GM19463 (cell line): Measurements from ENCODE around the gene SH2D7.
A peak's percentile ranks its signal among the peaks of the same experiment; 100 is the strongest.

ENCODE experiments used
- ATAC-seq: cut with Tn5 transposase; IDR thresholded peaks from one replicate; pipeline ENCODE4 v1.9.1; 2021; ENCODE audit warnings: mild to moderate bottlenecking, moderate library complexity; ENCODE audit not compliant: unreplicated experiment

The SH2D7 gene

DNA sequence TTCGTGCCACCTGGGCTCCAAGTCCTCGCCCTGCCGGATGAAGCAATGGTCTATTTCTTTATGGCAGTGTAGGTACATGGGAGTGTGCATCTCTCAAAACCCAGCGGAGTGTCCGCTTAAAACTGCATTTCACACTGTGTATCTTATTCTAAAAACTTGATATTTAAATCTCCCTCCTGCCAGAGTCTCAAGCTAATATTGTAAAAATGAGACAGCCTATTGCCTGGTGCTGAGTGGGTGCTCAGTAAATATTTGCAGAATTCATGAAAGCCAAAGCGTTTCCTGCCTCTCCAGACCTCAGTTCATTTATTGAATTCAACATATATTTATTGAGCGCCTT is 14.5 kb upstream of the SH2D7 start:
- ATAC-seq, result no peak

- no peak for ATAC-seq
Observed at GRCh38 chr15:78079298-78080087, 12.9 kb upstream of the SH2D7 start.

DNA sequence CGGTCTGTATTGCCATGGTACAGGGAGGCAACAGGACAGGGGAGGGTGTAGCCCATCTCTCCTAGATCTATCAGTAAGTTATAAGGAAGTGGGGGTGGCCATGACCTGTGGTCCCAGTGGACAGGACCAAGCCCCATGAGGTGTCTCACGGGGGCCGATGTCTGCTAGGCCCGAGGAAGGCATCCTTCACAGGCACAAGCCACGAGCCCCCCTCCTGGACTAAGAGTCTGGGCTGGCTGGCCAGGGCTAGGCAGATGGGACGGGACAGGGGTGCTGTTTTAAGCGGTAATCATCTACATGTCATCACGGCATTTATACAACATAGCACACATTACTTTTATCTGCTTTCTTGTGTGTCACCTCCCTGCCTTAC is 12.3 kb upstream of the SH2D7 start:
- ATAC-seq, result no peak

DNA sequence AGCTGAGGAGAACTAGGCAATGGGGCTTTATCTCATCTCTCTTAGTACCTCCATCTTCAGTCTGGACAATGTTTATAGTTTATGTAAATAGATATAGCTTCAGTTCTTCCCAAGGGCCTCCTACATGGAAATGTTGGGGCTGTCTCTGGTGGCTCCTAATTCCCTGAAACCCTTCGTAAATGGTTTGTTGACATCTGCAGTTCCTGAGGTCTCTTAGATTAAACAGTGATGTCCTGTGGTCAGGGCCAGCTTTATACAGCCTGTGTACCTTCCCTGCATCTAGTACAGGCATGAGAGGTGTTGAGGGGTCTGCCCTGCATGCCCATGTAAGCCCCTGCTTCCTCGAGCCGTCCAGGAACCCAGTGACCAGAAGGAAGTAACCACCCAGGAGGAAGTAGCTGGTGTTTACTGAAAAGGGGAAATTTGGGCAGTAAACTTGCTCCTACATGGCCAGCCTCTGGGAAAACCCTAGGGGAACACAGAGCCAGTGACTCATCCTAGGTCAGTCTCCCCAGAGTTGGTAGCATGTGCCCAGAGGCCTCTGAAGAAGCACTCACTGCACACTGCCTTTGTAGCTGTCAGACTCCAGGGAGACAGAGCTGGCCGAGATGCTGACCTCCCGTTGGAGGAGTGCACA is 10.1 kb upstream of the SH2D7 start:
- no peak for ATAC-seq

- ATAC-seq, result no peak
Observed at GRCh38 chr15:78082743-78083110, 9.6 kb upstream of the SH2D7 start.

GRCh38 chr15:78083186-78083585 is 9.2 kb upstream of the SH2D7 start:
- ATAC-seq, result no peak

- peak; percentile 55 for ATAC-seq
Observed at GRCh38 chr15:78083687-78084448, 8.5 kb upstream of the SH2D7 start.

DNA sequence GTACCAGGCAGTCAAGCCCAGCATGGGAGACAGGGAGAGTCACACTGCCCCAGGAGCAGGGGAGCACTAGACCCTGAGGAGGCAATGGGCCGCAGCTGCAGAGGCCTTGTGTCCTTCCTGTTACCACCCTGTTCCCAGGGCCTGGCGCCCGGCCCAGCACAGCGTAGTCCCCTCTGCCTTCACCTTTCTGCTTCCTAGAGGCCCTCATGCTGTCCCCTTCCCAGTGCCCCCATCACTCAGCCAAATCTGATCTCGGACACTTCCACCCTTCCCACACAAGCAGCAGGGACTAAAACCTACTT is 8.0 kb upstream of the SH2D7 start:
- no peak for ATAC-seq

GRCh38 chr15:78085928-78086327 is 6.4 kb upstream of the SH2D7 start:
- no peak for ATAC-seq

DNA sequence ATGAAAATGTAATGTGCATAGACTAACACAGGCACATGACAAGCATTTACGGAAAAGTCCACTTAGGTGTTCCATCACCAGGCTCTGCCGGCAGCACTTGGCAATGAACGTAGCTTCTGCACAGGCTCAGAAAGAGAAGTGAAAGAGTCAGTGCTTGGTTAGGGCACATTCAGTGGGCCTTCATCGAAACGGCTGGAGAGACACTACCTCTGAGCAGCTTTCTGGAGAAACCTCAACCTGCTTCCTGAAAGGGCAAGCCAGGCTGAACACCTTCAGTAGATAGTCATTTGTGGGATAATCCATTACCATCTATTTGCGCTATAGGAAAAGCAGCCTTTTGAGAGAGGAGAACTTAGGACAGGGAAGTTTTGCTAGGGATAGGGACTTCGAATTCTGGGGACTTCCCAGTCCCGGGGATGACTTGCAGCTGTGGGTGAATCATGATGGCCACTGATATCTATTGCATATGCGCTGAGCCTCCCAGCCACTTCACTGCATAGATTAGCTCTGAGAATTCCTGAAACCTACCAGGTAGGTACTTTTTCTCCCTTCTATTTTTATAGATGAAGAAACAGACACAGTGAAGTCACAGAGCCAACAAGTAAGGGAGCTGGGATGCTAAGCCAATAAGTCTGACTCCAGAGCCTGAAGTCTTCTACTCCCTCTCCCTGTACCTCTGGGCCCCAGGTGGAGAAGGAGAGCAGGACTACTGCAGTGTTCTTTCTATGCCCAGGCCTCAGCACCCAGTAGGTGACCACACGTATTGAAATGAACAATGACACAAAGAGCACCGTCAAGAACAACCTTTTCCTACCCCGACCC is 4.2 kb upstream of the SH2D7 start:
- ATAC-seq, result peak; percentile 74

- ATAC-seq, result no peak
Observed at GRCh38 chr15:78088773-78089080, 3.6 kb upstream of the SH2D7 start.

- no peak for ATAC-seq
Observed at GRCh38 chr15:78090422-78091063, 1.8 kb upstream of the SH2D7 start.

DNA sequence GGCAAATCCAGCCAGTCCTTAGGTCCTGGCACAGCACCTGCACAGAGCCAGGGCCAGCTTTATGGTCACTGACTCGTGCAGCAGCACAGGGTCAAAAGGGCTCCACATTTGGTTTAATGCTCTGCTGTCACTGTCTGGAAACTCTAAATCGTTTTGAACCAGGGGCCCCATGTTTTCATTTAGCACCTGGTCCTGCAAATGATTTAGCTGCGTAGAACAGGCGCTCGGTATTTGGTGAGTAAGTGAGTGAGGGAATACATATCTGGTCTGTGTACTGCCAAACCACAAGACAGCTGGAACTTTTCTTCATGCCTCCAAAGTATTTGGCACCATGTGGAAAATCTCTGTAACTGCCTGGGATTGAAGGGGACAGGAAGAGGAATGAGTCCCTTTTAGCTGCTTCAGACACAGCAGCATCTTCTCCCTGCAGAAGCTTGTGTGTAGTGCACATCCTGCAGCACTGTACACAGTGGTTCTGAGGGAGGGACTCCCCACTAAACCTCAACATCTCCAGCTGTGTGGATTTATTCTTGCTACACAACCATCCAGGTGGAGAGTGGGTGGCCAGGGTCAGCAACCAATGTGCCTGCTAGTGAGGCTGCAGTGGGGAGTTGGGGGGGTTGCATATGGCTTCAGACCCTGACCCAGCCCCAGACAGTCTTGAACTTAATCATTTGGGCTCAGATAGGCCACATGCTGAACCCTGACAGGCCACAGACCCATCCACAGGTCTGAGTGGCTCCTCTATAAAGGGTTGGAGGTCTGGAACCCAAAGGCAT is 1.1 kb downstream of the SH2D7 start:
- no peak for ATAC-seq

DNA sequence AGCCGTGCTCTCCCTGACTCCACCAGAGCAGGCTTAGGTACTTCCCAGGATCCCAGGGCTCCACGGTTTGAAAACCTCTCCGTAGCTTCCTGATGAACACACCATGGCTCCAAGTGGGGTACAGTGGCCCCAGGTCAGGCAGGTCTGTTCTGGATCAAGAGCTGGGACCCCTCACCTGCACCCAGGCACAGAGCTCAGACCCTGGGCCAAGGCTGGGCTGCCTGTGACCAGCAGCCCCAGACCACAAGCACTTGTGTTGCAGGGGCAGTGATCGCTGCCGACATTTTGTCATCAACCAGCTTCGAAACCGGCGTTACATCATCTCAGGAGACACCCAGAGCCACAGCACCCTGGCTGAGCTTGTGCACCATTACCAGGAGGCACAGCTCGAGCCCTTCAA is 5.3 kb downstream of the SH2D7 start:
- ATAC-seq, result no peak

DNA sequence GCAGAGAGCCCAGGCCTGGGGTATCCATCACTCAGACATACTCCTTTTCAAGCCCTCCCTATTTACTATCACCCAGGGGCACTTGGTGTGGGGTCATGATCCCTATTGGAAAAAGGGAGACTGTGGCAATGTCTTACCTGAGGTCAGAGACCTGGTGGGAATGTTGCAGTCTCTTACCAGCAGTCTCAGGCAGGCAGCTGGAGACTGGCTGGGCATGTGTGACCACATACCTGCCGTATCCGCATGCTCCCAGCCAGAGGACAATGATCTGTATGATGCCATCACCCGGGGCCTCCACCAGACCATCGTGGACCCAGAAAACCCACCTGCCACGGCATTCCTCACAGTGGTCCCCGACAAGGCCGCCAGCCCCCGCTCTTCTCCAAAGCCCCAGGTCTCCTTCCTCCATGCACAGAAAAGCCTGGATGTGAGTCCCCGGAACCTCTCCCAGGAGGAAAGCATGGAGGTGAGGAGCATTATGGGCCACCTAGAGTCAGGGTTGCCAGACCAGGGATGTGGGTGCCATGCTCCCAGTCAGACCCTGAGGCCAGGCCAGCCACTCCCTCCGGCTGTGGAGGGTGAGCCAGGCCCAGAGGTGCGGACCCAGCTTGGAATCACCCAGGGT is 5.9 kb downstream of the SH2D7 start:
- no peak for ATAC-seq

DNA sequence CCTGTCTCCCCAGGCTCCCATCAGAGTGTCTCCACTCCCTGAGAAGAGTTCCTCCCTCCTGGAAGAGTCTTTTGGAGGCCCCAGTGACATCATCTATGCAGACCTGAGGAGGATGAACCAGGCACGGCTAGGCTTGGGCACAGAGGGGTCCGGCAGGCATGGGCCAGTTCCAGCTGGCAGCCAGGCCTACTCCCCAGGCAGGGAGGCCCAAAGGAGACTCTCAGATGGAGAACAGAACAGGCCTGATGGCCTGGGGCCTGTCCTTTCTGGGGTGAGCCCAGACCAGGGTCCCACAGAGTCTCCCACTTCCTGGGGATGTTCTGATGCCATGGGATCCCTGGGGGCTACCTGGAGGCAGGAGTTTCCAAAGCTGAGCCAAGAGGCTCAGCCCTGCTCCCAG is 8.5 kb downstream of the SH2D7 start:
- ATAC-seq, result no peak

DNA sequence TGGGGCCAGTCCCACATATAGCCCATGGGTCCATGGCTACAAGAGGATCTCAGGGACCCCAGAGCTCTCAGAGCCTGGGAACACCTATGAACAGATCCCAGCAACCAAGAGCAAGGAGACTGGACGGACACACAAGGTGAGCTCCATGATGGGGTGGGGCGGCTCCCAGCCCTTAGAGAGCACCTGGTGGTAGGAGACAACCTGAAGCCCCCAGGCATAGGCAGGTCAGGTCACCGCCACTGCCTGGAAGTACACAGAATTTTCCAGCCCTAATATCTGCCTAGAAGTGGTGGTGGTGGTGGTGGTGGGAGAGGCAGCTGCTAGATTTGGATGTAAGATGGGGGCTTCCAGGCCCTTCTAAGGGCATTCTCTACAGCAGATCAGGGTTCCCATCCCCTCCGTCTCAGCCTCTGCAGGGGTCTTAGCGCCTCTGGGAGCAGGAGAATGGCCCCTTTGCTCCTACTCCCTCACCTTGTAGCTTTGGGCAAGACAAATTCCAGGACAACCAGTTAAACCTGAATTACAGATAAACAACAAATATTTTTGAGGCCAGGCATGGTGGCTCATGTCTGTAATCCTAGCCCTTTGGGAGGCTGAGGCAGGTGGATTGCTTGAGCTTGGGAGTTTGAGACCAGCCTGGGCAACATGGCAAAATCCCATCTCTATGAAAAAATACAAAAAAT is 9.2 kb downstream of the SH2D7 start:
- no peak for ATAC-seq

- ATAC-seq, result no peak
Observed at GRCh38 chr15:78102211-78102610, 9.8 kb downstream of the SH2D7 start.

DNA sequence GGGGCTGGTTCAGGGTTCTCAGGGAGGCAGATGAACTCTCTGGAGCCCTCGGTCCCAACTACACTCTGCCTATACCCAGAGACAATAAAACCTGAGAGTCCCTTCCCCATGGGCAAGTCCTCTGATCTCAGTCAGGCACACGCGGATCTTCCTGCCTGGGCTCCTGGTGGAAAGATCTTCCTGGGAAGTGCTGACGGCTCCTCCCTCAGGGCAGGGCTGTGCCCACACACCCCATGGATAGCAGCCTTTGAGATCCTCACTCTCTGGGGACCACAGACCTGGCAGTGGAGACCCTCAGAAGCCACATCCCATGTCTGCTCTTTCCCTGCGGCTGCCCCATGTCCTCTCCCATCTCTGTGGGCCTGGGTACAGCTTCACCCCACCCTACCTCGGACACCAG is 10.4 kb downstream of the SH2D7 start:
- ATAC-seq, result no peak
